Inflammatory macrophage treated with lipopolysaccharide for 4 hours (primary cell): ENCODE data around the gene SLC25A34.
"Not testable (repeated sequence)": the region's sequence is repeated elsewhere in the genome, so short reads cannot be mapped to it uniquely, and the experiment has no call there.

Source experiments
- DNase-seq: peaks from one replicate; pipeline ENCODE4 v3.0.0-alpha.2; 2020

The SLC25A34 gene

GRCh38 chr1:15736038-15736891 lies at the start of gene SLC25A34:
TSS of gene SLC25A34 (plus strand) at chr1:15736258. CDS start at chr1:15736486, 228 bp downstream.
- no peak for DNase-seq

- peak; percentile 48 for DNase-seq
Measured at GRCh38 chr1:15687446-15687845, 48.6 kb upstream of the SLC25A34 start.

- no peak for DNase-seq
Measured at GRCh38 chr1:15690317-15690716, 45.7 kb upstream of the SLC25A34 start.

GRCh38 chr1:15691434-15692032 lies 44.5 kb upstream of the SLC25A34 start:
- DNase-seq = no peak

- no peak for DNase-seq
Measured at GRCh38 chr1:15692121-15692682, 43.9 kb upstream of the SLC25A34 start.

- DNase-seq = no peak
Measured at GRCh38 chr1:15693371-15693770, 42.7 kb upstream of the SLC25A34 start.

GRCh38 chr1:15696956-15697521 lies 39.0 kb upstream of the SLC25A34 start:
- DNase-seq = peak; percentile 86

- no peak for DNase-seq
Measured at GRCh38 chr1:15698201-15698600, 37.9 kb upstream of the SLC25A34 start.

- DNase-seq = not testable (repeated sequence)
Measured at GRCh38 chr1:15699321-15699720, 36.7 kb upstream of the SLC25A34 start.

GRCh38 chr1:15700508-15700907 lies 35.5 kb upstream of the SLC25A34 start:
- no peak for DNase-seq

GRCh38 chr1:15701784-15702183 lies 34.3 kb upstream of the SLC25A34 start:
- DNase-seq = no peak

- DNase-seq = no peak
Measured at GRCh38 chr1:15702722-15703550, 33.1 kb upstream of the SLC25A34 start.

- DNase-seq = peak; percentile 51
Measured at GRCh38 chr1:15703562-15703961, 32.5 kb upstream of the SLC25A34 start.

- no peak for DNase-seq
Measured at GRCh38 chr1:15704526-15705183, 31.4 kb upstream of the SLC25A34 start.

- DNase-seq = no peak
Measured at GRCh38 chr1:15705184-15705566, 30.9 kb upstream of the SLC25A34 start.

- DNase-seq = no peak
Measured at GRCh38 chr1:15706751-15707150, 29.3 kb upstream of the SLC25A34 start.

- DNase-seq = peak; percentile 8
Measured at GRCh38 chr1:15707239-15707925, 28.7 kb upstream of the SLC25A34 start.

GRCh38 chr1:15708486-15709137 lies 27.4 kb upstream of the SLC25A34 start:
- no peak for DNase-seq

- no peak for DNase-seq
Measured at GRCh38 chr1:15709226-15709625, 26.8 kb upstream of the SLC25A34 start.

- no peak for DNase-seq
Measured at GRCh38 chr1:15712168-15712567, 23.9 kb upstream of the SLC25A34 start.
